Epithelial cell of proximal tubule (primary cell): ENCODE data around the gene RSAD2. TPM values are rescaled to one million over a fixed set of nuclear protein-coding genes. Genes with fewer than 3 reads are reported as not detected.

Experiments
- DNase-seq: peaks from one replicate; pipeline ENCODE4 v3.0.0-alpha.2; 2011; ENCODE audit warnings: low read depth
- H3K4me3 ChIP-seq: 2 replicates; pipeline ENCODE4 v1.5.1; 2011; ENCODE audit warnings: low read depth, mild to moderate bottlenecking, low read length
- total RNA-seq: library from RNA; depleted of rRNA; stranded (reverse); fragments of >200 nt; gene quantifications from 2 replicates; pipeline ENCODE4 v1.2.3, GENCODE V29; 2015
- TF ChIP-seq, protein P1 (sequence below): conservative IDR thresholded peaks from 2 replicates; pipeline ENCODE4 v1.5.1; 2012; ENCODE audit warnings: low read depth, mild to moderate bottlenecking, low read length

Gene RSAD2
- total RNA-seq, 1 donor from 2014 or later = under 0.01 TPM

DNA sequence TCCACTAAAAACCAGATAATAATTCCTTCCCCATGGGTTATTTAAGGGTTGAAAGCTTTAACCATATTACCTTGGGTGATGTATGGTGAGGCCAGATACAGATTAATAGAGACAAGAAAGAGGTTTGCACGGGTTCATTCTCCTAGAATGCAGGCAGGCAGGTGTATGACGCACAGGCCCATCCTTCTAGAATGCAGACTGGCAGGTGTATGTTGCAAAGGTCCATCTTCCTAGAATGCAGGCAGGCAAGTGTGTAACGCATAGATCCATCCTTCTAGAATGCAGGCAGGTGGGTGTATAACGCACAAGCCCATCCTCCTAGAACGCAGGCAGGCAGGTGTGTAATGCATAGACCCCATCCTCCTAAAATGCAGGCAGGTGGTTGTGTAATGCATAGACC, 3.9 kb downstream of the RSAD2 start:
- TF ChIP-seq, protein P1, sequence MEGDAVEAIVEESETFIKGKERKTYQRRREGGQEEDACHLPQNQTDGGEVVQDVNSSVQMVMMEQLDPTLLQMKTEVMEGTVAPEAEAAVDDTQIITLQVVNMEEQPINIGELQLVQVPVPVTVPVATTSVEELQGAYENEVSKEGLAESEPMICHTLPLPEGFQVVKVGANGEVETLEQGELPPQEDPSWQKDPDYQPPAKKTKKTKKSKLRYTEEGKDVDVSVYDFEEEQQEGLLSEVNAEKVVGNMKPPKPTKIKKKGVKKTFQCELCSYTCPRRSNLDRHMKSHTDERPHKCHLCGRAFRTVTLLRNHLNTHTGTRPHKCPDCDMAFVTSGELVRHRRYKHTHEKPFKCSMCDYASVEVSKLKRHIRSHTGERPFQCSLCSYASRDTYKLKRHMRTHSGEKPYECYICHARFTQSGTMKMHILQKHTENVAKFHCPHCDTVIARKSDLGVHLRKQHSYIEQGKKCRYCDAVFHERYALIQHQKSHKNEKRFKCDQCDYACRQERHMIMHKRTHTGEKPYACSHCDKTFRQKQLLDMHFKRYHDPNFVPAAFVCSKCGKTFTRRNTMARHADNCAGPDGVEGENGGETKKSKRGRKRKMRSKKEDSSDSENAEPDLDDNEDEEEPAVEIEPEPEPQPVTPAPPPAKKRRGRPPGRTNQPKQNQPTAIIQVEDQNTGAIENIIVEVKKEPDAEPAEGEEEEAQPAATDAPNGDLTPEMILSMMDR = no peak
- DNase-seq = no peak
- no peak overlapping the region for H3K4me3 ChIP-seq

DNA sequence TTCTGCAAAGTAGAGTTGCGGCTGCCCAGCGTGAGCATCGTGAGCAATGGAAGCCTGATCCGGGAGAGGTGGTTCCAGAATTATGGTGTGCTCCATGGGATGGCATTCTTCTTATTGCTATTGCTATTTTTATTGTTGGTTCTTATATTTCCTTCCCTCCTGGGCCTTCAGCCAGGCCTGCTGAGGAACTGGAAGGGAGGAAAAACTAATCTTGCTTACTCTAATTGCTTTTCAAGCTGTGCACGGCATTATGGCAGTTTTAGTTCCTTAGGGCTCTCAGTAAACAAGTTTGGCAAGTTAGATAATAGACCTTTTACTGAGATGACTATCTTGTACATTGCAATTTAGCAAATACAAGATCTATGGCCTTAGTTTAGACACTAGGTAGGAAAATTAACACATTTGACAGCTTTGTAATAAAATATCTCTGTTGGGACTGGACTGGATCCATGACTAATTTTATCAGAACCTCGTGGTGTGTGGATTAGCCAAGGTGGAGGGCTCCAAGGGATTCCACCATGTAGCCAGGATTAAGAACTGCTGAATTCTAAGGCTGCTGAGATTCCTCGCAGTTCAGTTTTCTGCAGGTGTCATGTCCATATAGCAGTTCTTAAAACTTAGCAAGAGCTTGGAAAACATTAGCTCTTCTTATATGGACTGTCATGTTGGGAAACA, 6.0 kb downstream of the RSAD2 start:
- DNase-seq = no peak
- TF ChIP-seq, protein P1 = no peak
- H3K4me3 ChIP-seq = no peak overlapping the region

DNA sequence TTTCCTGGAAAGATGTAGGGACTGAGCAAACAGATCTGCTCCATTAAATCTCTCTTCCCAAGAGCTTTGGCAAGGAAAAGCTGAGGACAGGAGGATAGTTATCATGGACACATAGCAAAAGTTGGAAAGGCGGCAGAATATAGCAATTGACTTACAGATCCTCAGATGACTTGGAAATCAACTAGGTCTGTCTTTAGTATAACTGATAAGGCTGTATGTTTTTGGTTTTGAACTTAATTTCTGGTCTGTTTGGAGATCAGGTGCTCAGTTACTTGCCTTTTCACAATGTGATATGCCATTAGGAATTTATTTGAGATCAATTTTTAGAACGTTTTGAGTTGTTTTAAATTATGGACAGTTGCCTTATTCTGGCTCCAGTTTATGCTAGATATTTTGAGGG, 8.0 kb downstream of the RSAD2 start:
- TF ChIP-seq, protein P1 = no peak
- H3K4me3 ChIP-seq = no peak overlapping the region
- no peak for DNase-seq

DNA sequence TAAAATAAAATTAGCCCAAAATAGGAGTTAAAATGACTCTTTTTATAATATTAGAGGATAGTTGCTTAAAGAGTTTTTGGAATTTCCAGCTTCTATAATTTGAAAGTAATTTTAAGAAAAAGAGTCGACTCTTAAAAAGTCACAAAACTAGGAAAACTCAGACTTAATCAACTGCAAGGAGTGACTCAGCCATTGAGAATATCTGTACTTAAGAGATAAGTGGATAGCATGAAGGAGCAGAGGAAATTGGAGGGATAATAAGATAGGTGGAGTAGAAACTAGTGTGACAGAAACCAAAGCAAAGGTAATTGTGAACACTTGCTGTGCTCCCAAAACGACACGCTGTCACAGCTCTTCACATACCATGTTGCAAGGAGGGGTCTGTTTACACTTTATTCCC, 8.4 kb downstream of the RSAD2 start:
- DNase-seq = no peak
- TF ChIP-seq, protein P1 = no peak
- no peak overlapping the region for H3K4me3 ChIP-seq

DNA sequence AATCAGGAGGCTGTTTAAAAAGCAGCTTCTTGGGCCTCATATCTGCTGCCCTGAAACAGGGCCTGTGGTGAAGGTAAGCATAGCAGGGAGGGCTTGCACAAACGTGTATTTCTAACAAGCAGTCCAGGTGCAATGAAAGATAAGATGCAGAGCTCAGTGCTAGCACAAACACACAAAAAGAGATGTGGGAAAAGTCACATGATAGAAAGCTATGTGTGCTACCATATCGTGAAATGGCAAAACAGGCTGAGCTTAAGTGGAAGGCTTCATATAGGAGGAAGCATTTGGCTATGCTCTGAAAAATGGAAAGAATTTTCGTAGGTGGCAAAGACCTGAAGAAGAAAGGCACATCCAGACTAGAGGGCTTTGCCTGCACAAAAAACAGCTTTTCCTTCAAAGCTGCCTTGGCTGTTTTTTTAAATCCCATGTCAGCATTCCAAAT, 10.2 kb downstream of the RSAD2 start:
- TF ChIP-seq, protein P1 = no peak
- H3K4me3 ChIP-seq = no peak overlapping the region

DNA sequence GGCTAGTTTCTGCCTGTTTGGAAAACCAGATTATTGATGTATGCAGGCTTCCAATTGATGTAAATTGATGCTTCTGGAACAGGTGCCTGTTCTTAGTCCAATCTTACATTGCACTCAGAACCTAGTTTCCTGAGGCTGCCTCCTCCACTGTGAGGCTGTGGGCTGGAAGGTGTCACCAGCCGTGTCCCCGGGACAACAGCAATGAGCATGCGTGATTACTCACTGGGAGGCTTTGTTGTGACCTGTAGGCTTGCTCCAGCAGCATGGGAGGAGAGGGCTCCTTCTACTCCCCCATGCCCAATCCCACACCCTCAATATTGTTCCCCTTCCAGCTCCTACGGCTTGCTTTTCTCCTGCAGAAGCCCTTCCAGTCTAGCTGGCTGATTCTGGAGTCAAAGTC, 11.1 kb downstream of the RSAD2 start:
- TF ChIP-seq, protein P1 = no peak
- no peak for DNase-seq
- no peak overlapping the region for H3K4me3 ChIP-seq

More for the DNA sequence above, 10.2 kb downstream of the RSAD2 start:
- DNase-seq = no peak

DNA sequence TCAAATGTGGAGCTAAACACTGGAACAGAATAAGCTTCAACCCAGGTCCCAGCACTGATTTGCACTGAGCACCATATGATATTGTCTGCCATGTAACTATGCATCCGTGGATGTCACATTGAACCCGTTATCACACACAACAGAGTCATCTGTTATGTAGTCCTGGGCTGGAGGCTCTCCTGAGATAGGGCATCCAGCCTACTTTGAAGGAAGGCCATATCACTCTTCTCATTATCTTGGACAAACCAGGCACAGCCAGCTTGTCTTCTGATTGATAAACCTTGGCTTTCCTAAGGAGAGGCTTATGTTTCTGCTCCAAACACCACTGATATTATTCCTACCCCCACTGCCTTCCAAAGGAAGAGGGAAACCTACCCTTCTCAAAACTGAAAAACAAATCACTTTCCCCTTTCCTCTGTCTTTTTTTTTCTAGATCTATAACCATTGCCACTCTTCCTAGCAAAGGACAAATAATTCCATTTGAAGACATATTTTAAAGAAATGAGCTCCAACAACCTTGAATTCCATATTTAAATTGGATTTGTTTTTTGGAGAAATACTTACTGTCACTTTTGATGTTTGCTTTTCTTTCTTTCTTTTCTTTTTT, 16.4 kb downstream of the RSAD2 start:
- DNase-seq = no peak
- TF ChIP-seq, protein P1 = no peak
- H3K4me3 ChIP-seq = no peak overlapping the region
